Measurements from ENCODE around the gene STAC3.
A peak's percentile ranks its signal among the peaks of the same experiment; 100 is the strongest.

STAC3 gene

DNA sequence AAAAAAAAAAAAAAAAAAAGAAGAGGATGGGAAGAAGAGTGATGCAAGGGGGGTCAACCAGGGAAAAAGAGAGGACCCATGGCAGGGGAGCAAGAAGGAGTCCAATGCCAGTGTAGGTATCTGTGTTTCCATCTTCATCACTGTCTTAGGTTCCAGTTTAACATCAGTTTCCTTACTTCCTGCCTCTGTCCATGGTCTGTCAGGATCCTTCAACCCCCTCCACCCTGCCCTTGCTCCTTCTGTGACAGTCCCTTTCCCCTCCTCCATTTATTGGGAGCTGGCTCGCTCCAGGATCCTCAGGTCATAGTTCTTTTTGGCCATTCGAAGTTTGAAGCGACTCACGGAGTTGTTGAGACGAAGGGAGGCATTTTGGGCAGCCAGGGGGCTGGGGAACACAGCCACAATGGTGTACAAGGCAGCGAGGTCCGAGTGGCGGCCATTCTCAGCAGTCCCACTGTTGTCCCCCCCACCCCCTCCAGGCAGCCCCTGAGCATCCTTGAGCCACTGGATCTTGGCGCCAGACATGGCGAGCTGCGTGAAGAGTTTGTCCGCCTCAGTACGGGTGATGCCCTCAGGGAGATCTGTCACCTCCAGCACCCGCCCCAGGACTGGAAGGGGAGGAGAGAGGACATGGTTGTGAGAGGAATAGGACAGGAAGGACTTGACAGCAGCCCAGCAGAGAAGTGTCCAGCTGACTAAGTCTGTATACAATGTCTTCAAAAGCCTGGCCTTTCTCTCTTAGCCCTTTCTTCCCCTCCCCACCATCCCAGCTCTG is 3.7 kb upstream of the STAC3 start:
- no peak for DNase-seq

GRCh38 chr12:57250541-57250940 is 446 bp downstream of the STAC3 start:
- DNase-seq, result no peak

DNA sequence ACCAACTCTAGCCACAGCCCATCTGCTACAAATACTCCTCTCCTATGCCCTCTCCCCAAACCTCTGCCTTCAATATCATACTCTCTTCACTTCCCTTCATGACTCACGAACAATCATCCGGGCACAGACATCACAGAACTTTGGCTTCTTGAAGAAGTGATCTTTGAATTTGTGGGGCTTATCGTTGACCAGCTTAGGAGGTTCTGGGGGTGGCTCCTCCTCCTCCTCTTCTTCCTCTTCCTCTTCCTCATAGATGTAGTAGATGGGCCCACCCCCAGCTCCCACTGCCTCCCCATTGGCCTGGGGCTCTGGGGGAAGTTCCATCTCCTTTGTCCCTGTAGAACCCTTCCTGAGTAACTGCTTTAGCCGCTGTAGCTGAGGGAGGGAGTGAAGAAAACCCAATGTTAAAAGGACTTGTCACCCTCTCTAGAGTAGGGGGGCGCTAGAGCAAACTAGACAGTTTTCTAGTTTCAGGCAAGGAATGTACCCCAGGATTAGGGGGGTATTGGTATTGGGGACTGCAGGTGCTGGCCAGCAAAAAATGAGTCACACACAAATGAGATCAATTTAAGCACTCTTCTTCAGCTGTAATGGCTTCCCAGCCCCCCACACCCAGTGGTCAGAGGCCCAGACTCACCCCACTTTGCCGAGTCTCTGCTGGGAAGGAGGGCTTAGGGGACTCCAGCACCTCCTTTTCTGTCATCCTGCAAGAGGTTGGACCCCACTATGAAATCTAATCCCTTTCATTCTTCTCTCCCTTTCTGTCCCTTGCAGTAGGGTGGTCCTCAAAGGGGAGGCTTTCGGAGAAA is 1.8 kb downstream of the STAC3 start:
- no peak for DNase-seq

GRCh38 chr12:57247041-57247440 is 3.9 kb downstream of the STAC3 start:
- DNase-seq, result no peak

DNA sequence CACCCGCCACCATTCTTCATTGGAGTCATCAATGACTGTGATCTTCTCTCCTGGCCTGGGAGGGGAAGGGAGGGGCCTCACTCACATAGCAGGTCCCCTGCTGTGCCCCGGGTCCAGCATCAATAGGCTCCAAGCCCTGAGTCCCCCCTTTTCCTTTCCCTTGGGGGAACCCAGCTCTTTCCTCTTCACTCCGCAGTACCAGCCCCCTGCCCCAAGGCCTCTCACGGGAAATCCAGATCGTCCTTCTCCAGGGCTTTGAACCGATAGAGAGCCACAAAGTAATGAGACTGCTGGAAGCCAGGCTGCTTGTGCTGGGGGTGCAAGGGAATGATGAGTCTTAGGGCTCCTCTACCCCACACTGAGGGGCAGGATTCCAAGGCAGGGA is 6.7 kb downstream of the STAC3 start:
- DNase-seq, result no peak

- DNase-seq, result no peak
Measured at GRCh38 chr12:57243521-57244311, 7.3 kb downstream of the STAC3 start.

DNA sequence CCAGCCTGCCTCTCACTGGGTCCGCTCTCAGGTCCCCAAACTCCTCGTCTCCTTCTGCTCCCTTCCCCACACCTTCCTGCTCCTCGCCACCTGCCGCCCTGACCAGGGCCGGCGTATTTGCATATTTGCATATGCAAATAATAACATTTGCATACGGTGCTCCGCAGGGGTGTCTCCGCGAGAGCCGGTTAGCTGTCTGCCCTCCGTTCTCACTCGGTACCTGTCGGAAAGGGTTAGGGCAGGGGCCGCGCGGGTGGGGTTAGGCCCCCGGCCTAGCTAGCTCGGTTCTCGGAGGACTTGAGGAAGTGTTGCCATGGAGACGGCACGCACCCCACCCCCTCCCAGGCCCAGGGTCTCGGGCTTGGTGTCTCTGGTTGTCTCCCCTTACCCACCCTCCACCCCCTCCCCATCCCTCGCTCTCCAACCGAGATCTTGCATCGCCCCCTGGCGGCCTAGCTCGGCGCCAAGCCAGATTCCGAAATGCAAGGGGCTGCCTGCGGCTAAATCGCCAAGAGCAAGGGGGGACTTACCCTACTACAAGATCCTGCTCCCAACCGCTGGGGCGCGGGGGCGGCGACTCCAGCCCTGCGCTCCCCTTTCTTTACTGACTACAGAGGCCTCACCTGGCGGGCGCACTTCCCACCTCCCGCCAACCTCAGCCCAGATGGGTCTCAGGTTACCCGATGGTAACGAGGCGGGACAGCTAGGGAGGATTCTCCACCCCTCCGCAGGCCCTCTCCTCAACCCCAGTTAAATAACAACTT is 8.1 kb downstream of the STAC3 start:
- no peak for DNase-seq

DNA sequence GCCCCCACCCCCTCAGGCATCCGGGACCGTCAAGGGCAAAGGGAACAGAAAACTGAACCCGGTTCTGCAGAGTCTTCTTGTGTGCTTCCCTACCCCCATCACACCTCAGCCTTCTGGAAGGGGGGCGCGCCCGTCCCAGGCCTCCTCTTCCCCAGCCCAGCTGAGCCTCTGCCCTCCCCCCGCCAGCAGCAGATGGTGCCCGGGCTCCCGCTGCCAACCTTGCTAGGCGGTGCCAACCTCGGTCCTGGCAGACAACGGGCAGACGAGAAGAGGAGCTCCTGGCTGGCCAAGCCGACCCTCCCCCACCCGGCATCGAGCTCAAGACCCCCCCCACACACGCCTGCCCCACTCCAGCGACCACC is 8.7 kb downstream of the STAC3 start:
- no peak for DNase-seq

DNA sequence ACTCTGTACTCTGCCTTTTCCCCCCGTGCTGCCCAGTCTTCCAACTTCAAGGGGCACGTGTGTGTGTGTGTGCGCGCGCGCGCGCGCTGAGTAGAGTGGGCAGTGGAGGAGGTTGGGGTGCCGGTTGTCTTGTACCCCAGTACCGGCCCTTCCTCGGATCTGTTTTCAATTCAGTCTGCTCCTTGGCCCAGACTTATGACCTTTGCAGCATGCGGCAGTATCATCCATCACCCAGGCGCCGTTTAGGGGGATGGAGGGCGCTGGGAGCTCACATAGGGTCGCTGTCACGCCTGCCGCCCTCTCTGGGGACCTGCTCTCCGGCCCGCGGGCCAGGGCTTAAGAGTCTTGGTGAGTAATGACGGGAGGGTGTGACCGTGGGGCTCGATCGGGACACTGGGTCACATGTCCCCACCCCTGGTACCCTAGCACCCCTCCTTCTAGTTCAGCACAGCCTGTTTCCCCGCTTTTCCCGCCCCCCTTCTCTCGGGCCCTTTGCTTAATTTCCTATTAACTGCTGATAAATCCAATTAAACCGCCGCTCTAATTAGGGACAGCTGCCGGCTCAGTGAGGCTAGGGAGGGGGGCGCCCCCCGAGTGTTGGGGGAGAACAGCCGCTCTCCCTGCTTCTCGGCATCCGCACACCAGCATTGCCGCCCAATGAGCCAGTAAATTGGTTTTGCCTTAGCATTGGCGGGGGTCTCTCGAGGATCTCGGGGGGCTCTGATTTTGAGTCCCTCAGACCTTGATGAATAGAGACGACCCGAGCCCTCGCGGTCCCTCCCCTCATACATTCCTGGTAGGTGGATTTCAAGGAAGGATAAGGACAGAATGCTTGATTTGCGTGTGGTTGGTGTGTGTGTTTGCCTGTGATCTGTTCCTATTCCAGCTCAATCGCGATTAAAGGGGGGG is 9.3 kb downstream of the STAC3 start:
- no peak for DNase-seq

- DNase-seq, result no peak
Measured at GRCh38 chr12:57240926-57241401, 10.0 kb downstream of the STAC3 start.

- DNase-seq, result no peak
Measured at GRCh38 chr12:57240066-57240921, 10.7 kb downstream of the STAC3 start.

- no peak for DNase-seq
Measured at GRCh38 chr12:57239587-57240065, 11.4 kb downstream of the STAC3 start.

DNA sequence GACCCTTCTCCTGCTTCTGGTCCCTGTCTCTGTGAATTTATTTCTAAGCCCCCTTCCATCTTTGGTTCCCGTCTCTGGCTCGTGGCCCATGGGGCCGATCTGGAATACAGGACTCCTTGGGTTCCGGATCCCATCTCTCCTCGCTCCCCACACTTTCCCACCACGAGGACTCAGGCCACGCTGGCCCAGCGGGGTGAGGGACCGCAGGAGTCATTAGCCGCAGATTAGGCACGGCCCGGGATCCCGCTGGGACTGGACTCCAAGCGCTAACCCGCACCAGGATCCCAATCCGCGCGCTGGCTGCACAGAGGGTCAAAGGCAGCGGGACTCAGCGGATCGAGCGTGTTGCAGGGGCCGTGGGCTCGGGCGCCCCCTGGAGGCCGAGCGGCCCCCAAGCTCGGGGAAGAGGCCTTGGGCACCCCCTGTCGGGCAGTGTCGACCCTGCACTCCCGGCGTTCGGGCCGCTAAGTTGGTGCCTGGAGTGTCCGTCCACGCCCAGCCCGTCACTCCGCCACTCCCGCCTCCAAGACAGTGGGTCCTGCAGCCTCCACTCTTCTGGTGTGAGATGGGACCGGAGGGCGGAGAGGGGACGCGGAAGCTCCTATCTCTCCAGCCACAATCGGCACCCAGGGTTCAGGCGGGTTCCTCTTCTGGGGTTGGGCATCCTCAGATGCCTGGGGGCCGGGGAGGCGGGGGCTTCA is 12.0 kb downstream of the STAC3 start:
- DNase-seq, result peak; percentile 29 to 76

DNA sequence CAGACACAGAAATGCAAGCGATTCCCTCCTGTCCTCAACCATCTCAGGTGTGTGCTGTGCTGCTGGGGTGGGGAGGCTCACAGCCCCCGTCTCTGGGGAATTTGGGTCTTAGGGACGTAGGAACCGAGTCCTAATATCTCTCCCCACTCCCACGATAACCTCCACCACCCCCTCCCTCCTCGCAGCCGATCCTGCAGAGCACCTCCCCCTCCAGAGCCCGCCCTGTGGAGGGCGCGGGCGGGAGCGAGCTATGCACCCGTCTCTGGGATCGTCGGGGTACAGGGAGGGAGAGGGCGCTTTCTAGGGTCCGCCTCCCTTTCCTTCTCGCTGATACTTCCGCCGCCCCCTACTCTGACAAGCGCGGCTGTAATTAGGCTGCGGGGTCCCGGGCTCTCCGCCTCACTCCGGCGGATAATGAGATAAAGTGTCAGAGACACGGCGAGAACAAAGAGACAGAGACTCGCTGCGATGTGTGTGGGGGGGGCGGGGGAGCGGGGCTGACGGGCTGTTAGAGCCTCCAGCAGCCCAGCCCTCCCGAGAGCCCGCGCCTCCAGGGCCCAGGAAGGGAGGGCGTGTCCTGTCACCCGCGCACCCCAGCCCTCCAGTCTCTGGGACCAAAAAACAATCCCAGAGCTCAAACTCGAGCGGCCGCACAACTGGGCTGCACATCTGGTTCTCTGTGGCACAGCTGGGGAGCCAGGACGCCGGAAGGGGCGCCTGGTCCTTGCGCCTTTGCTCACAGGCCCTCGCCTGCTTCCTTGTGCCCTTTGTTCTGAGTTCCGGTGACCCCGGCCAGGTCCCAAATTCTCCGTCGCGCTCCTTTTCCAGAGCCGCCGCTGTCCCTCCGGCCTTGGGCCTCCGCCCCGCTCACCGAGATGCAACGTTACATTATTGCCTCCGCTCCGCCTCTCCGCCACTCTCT is 12.8 kb downstream of the STAC3 start:
- DNase-seq, result no peak

DNA sequence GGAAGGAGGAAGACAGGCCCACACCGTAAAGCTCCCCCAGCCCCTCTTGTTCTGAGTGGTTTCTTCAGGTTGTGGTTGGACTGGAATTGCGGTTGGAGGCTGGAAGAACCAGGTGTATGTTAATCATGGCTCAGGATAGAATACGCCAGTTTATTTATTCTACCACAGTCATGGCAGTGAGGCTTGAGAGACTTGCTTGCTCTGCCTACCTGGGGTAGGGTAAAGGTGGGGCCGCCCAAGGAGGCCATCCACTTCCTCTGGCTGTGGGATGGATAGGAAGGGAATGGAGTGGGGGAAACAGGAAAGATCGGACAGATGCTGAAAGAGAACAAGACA is 13.4 kb downstream of the STAC3 start:
- DNase-seq, result no peak

DNA sequence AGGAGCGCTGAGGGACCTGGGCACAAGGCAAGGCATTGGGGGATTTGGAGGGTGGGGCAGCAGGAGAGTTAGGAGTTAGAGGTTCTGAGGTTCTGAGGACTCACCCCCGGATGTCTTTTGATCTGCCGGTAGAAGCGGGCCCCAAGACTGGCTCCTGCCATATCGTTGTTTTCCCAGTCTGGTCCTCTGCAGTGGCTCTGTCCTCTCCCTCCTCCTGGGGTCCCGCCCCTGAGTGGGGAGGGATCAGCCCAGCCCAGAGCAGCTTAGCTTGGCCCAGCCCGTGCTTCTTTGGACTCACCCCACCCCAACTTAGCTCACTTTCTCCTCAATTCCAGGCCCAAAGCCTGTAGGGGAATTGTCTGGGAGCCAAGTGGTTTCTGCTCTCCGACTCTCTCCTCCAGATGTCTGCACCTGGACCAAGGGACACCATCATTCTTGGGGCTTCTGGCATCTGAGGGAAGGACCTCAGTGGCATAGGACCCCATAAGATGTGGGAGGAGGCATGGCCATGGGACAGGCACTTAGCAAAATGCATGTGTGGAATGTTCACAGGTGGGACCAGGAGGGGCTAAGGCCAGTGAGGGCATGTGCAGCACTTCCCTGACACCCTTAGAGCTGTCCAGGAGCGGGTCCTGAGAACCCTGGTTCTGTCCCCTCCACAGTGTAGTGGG is 13.9 kb downstream of the STAC3 start:
- no peak for DNase-seq

GRCh38 chr12:57236201-57236924 is 14.6 kb downstream of the STAC3 start:
- no peak for DNase-seq

Data from SW 1271 (cell line).